Astrocyte (in vitro differentiated cells and primary cell): ENCODE results near the gene KPNA2. TPM values are rescaled to one million over a fixed set of nuclear protein-coding genes. Genes with fewer than 3 reads are reported as not detected.
"Not testable (repeated sequence)": the region's sequence is repeated elsewhere in the genome, so short reads cannot be mapped to it uniquely, and the experiment has no call there.

ENCODE experiments used
- DNase-seq: peaks from one replicate; pipeline ENCODE4 v3.0.0-alpha.2; 2010; ENCODE audit warnings: low read depth
- FAIRE-seq: peaks from 2 replicates; lab custom pipeline; 2011; peaks lifted over from hg19 to GRCh38; lab: Jason Lieb, UNC
- H2AFZ ChIP-seq: 2 replicates; pipeline ENCODE4 v1.6.0; 2012; ENCODE audit warnings: low read depth, low read length, inconsistent platforms
- H3K27ac ChIP-seq: 2 replicates; pipeline ENCODE4 v1.5.1; 2011; ENCODE audit warnings: low read depth, low read length, inconsistent platforms
- H3K27me3 ChIP-seq: 2 replicates; pipeline ENCODE4 v1.6.0; 2011; ENCODE audit warnings: low read length, inconsistent platforms; ENCODE audit not compliant: insufficient read depth
- H3K36me3 ChIP-seq: 2 replicates; pipeline ENCODE4 v1.5.1; 2011; ENCODE audit warnings: low read length, inconsistent platforms; ENCODE audit not compliant: insufficient read depth
- H3K4me1 ChIP-seq: 2 replicates; pipeline ENCODE4 v1.5.1; 2011; ENCODE audit warnings: low read length, inconsistent platforms; ENCODE audit not compliant: insufficient read depth
- H3K4me2 ChIP-seq: 2 replicates; pipeline ENCODE4 v1.6.0; 2012; ENCODE audit warnings: low read length, inconsistent platforms
- H3K4me3 ChIP-seq: 2 replicates; pipeline ENCODE4 v1.5.1; 2011; ENCODE audit warnings: low read depth, mild to moderate bottlenecking, low read length, inconsistent platforms; ENCODE audit not compliant: insufficient read depth
- H3K79me2 ChIP-seq: 2 replicates; pipeline ENCODE4 v1.6.0; 2012; ENCODE audit warnings: mild to moderate bottlenecking, low read length, inconsistent platforms; ENCODE audit not compliant: insufficient read depth
- H3K9ac ChIP-seq: 2 replicates; pipeline ENCODE4 v1.6.0; 2012; ENCODE audit warnings: mild to moderate bottlenecking, low read length, inconsistent platforms
- H3K9me3 ChIP-seq: 2 replicates; pipeline ENCODE4 v1.5.1; 2012; ENCODE audit warnings: low read depth, mild to moderate bottlenecking, low read length, inconsistent platforms; ENCODE audit not compliant: insufficient read depth
- H4K20me1 ChIP-seq: 2 replicates; pipeline ENCODE4 v1.6.0; 2012; ENCODE audit warnings: low read length, inconsistent platforms; ENCODE audit not compliant: insufficient read depth
- H3K27ac Mint-ChIP-seq: one replicate; pipeline ENCODE4 v1.8.0; 2021; ENCODE audit warnings: mild to moderate bottlenecking, mixed read lengths; ENCODE audit not compliant: unreplicated experiment
- H3K27me3 Mint-ChIP-seq: one replicate; pipeline ENCODE4 v1.8.0; 2021; ENCODE audit warnings: low read depth, mixed read lengths; ENCODE audit not compliant: unreplicated experiment
- H3K36me3 Mint-ChIP-seq: one replicate; pipeline ENCODE4 v1.8.0; 2021; ENCODE audit warnings: low read depth, mixed read lengths; ENCODE audit not compliant: unreplicated experiment
- H3K4me1 Mint-ChIP-seq: one replicate; pipeline ENCODE4 v1.8.0; 2021; ENCODE audit warnings: low read depth, mixed read lengths; ENCODE audit not compliant: unreplicated experiment
- H3K4me3 Mint-ChIP-seq: one replicate; pipeline ENCODE4 v1.8.0; 2021; ENCODE audit warnings: mild to moderate bottlenecking, moderate library complexity, mixed read lengths; ENCODE audit not compliant: unreplicated experiment
- H3K9me3 Mint-ChIP-seq: one replicate; pipeline ENCODE4 v1.8.0; 2021; ENCODE audit warnings: mild to moderate bottlenecking, mixed read lengths; ENCODE audit not compliant: unreplicated experiment
- EZH2 ChIP-seq: IDR thresholded peaks from 2 replicates; pipeline ENCODE4 v1.6.1; 2012; ENCODE audit warnings: mild to moderate bottlenecking, low read length, inconsistent platforms; ENCODE audit not compliant: insufficient read depth
- total RNA-seq: library from RNA; stranded (reverse); gene quantifications from 2 replicates; pipeline ENCODE4 v1.2.1, GENCODE V29; 2021
- TF ChIP-seq, protein P1 (sequence below): IDR thresholded peaks from 2 replicates; pipeline ENCODE4 v1.5.1; 2011; ENCODE audit warnings: low read depth, mild to moderate bottlenecking, inconsistent platforms, low read length, moderate library complexity; ENCODE audit not compliant: insufficient read depth

The KPNA2 gene
- total RNA-seq, 1 donor from 2014 or later: 208 TPM

DNA sequence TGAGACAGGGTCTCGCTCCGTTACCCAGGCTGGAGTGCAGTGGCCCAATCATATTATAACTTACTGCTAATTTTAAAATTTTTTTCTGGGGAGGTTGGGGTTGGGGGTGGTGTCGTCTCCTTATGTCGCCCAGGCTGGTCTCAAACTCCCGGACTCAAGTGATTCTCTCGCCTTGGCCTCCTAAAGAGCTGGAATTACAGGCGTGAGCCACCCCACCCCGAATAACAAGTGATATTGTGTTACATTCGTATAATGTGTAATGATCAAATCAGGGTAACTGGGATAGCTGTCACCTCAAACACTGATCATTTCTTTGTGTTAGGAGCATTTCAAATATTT lies 16.2 kb upstream of the KPNA2 start:
- no peak overlapping the region for H3K4me3 ChIP-seq
- H3K36me3 ChIP-seq: no peaks in the 10 kb centered on the region
- no peak overlapping the region for H3K27ac ChIP-seq
- H3K9ac ChIP-seq: no peak overlapping the region
- no peak overlapping the region for H2AFZ ChIP-seq
- Mint-ChIP-seq H3K36me3 (no peaks in the 10 kb centered on the region), H3K27me3 (peaks cover 5% of the 10 kb centered on the region), H3K27ac (peak overlapping the region; percentile 26), H3K9me3 (no peaks in the 10 kb centered on the region), H3K4me1 (no peaks in the 10 kb centered on the region), H3K4me3 (no peak overlapping the region)
- DNase-seq: no peak
- peak overlapping the region; percentile 7 for H3K4me2 ChIP-seq
- no peak for FAIRE-seq
- H3K79me2 ChIP-seq: no peaks in the 10 kb centered on the region
- H3K9me3 ChIP-seq: no peaks in the 10 kb centered on the region
- no peaks in the 10 kb centered on the region for H4K20me1 ChIP-seq
- H3K27me3 ChIP-seq: no peaks in the 10 kb centered on the region
- TF ChIP-seq EZH2: no peak
- TF ChIP-seq, protein P1, sequence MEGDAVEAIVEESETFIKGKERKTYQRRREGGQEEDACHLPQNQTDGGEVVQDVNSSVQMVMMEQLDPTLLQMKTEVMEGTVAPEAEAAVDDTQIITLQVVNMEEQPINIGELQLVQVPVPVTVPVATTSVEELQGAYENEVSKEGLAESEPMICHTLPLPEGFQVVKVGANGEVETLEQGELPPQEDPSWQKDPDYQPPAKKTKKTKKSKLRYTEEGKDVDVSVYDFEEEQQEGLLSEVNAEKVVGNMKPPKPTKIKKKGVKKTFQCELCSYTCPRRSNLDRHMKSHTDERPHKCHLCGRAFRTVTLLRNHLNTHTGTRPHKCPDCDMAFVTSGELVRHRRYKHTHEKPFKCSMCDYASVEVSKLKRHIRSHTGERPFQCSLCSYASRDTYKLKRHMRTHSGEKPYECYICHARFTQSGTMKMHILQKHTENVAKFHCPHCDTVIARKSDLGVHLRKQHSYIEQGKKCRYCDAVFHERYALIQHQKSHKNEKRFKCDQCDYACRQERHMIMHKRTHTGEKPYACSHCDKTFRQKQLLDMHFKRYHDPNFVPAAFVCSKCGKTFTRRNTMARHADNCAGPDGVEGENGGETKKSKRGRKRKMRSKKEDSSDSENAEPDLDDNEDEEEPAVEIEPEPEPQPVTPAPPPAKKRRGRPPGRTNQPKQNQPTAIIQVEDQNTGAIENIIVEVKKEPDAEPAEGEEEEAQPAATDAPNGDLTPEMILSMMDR: no peak
- peaks cover 7% of the 10 kb centered on the region for H3K4me1 ChIP-seq

DNA sequence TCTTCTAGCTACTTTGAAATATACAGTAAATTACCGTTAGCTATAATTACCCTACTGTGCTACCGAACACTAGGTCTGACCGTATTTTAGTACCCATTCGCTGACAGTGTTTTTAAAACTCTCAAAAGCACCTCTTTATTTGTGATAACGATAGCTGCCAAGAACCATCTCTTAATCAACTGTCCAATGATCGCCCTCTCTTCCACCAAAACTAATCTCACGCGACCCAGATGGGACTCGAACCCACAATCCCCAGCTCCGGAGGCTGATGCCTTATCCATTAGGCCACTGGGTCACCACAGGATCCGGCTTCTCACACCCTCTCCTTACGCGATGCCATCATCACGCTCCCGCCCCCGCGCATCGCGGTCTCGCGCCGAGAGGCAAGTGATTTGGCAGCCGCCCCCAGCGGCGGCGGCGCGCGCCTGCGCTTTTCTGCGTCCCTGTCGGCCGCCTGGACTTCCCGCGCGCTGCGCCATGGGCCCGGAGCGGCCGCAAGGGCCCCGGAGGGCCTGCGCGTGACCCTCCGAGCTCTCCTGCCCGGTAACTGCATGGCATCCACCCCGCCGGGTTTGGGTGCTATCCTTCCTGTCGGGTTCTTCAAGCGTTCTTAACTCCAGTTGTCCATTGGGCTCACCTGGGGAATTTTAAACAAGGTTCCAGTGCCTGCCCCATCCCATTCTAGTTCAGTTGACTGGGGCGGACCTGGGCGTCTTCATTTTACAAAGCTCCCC lies 15.7 kb upstream of the KPNA2 start:
- peak overlapping the region; percentile 88 for H3K4me2 ChIP-seq
- no peak for FAIRE-seq
- H3K4me3 ChIP-seq: peak overlapping the region; percentile 62
- H3K36me3 Mint-ChIP-seq: no peaks in the 10 kb centered on the region
- DNase-seq: peak; percentile 82
- peak overlapping the region; percentile 51 for H3K27ac ChIP-seq
- H3K4me3 Mint-ChIP-seq: peak overlapping the region; percentile 88
- H2AFZ ChIP-seq: peak overlapping the region; percentile 82
- peak overlapping the region; percentile 31 for H3K27ac Mint-ChIP-seq
- H3K79me2 ChIP-seq: no peaks in the 10 kb centered on the region
- H3K27me3 Mint-ChIP-seq: peaks cover 2% of the 10 kb centered on the region
- peak overlapping the region; percentile 83 for H3K9ac ChIP-seq
- TF ChIP-seq, protein P1: no peak
- H3K36me3 ChIP-seq: no peaks in the 10 kb centered on the region
- H3K4me1 ChIP-seq: peaks cover 7% of the 10 kb centered on the region
- H4K20me1 ChIP-seq: no peaks in the 10 kb centered on the region
- H3K27me3 ChIP-seq: no peaks in the 10 kb centered on the region
- H3K9me3 Mint-ChIP-seq: no peaks in the 10 kb centered on the region
- no peaks in the 10 kb centered on the region for H3K4me1 Mint-ChIP-seq
- H3K9me3 ChIP-seq: no peaks in the 10 kb centered on the region

DNA sequence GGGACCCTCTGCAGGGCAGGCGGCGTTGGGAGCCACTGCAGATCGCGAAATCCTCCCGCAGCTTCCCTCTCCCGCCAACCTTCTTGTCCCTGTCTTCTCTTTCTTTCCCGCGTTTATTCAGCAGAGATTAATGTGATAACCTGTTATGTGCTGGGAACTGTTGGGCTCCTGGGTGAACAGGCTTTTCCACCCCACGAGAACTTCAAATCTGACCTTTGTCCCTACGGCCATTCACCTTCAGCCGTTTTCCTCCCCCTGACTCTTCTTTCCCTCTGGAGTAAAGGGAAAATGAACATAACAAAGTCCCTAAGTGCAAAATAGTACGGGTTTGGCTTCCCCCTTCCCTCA lies 15.2 kb upstream of the KPNA2 start:
- TF ChIP-seq, protein P1: no peak
- no peak for TF ChIP-seq EZH2
- Histone ChIP-seq H2AFZ (peak overlapping the region; percentile 82), H3K27me3 (no peaks in the 10 kb centered on the region), H3K36me3 (no peaks in the 10 kb centered on the region), H4K20me1 (no peaks in the 10 kb centered on the region), H3K27ac (peak overlapping the region; percentile 51), H3K4me1 (peaks cover 7% of the 10 kb centered on the region), H3K9me3 (no peaks in the 10 kb centered on the region), H3K9ac (peak overlapping the region; percentile 83), H3K4me2 (peak overlapping the region; percentile 88), H3K4me3 (peak overlapping the region; percentile 62), H3K79me2 (no peaks in the 10 kb centered on the region)
- Mint-ChIP-seq H3K27me3 (no peaks in the 10 kb centered on the region), H3K9me3 (no peaks in the 10 kb centered on the region), H3K27ac (peak overlapping the region; percentile 20), H3K4me1 (no peaks in the 10 kb centered on the region), H3K4me3 (peak overlapping the region; percentile 88), H3K36me3 (no peaks in the 10 kb centered on the region)
- no peak for DNase-seq
- no peak for FAIRE-seq

DNA sequence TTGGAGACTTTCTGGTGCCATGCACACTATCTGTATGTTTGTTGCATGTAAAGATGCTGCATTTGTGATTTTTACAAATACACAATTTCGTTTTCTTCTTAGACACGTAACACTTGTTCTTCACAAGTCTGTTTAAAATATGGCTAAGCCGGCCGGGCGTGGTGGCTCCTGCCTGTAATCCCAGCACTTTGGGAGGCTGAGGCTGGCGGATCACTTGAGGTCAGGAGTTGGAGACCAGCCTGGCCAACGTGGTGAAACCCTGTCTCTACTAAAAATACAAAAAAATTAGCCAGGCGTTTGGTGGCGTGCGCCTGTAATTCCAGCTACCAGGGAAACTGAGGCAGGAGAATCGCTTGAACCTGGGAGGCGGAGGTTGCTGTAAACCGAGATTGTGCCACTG lies 14.7 kb upstream of the KPNA2 start:
- H4K20me1 ChIP-seq, DNase-seq, H3K36me3 ChIP-seq, FAIRE-seq, H3K27me3 Mint-ChIP-seq, H3K9me3 ChIP-seq, H3K4me1 ChIP-seq, H3K4me1 Mint-ChIP-seq, H3K36me3 Mint-ChIP-seq, H3K27ac ChIP-seq, H3K27me3 ChIP-seq, H3K9me3 Mint-ChIP-seq, H3K79me2 ChIP-seq: not testable (repeated sequence)
- Histone ChIP-seq H2AFZ (peak overlapping the region; percentile 82), H3K4me2 (peak overlapping the region; percentile 88), H3K4me3 (peak overlapping the region; percentile 62), H3K9ac (peak overlapping the region; percentile 83)
- Mint-ChIP-seq H3K4me3 (peak overlapping the region; percentile 88), H3K27ac (peak overlapping the region; percentile 20)
